Stimulated activated CD4-positive, alpha-beta T cell treated with anti-CD3 and anti-CD28 coated beads, Interleukin-15, amount 100 ng/mL, for 48 hours (primary cell): ENCODE data around the gene SND1.
A peak's percentile ranks its signal among the peaks of the same experiment; 100 is the strongest.

ENCODE experiments used
- DNase-seq, 2 donors: peaks; one replicate each; pipeline ENCODE4 v3.0.0-alpha.2; 2020; ENCODE audit warnings: low read depth in 2 of 2

SND1 gene

DNA sequence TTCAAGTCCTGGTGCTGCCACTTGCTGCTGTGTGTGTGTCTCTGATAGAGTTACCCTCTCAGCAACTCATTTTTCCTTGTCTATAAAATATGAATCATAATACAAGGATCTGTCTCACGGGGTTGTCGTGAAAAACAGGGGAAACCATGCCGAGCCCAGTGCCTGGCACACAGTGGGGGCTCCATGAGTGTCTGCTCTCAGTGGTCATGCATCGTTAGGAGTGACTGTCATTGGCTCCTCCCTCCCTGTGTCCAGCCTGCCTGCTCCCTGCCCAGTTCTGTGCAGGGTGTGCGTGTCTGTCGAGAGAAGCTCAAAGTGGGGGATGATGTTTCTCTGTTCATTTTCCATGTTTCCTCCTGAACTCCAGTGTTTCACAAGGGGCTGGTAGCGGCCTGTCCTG, 462.8 kb downstream of the SND1 start:
- no peak for DNase-seq

DNA sequence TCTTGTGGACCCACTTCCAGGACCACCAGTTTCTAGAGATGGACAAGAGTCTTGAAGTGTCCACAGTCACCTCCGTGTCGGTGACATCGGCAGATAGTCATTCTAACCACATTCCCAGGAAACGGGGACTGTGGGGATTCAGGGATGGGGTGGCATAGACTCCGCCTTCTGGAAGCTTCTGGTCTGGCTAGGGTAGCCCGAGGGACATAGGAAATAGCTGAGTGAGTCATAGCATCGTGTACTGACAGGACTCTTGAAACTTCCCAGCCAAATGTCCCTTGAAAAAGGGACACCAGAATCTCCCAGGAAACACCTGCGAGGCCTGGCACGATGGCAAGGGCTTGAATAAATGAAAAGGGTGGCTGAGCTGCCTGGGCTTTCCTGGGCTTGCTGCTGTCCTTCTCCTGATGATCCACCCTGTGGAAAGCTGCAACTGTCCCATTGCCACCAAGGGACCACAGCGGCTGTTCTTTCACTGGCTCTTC, 463.4 kb downstream of the SND1 start:
- DNase-seq: no peak

GRCh38 chr7:128115821-128116723, 464.1 kb downstream of the SND1 start:
- no peak for DNase-seq

DNA sequence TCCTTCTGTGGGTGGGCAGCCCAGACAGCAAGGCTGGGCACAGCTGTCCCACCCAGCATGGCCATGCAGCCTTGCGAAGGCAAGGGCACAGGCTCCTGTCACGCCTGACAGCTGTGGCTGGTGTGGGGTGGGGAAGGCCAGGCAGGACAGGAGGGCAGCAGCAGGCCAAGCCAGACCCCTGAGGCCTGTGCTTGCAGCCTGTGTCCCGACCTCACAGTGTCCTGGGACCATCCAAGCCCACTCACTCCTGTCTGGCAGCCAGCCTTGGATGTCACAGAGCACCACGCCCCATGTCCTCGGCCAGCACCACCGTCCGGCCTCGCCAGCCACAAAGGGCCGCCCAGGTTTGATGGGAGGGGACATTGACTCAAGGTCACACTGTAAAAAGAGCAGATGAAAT, 464.7 kb downstream of the SND1 start:
- no peak for DNase-seq

GRCh38 chr7:128117691-128118090, 465.7 kb downstream of the SND1 start:
- no peak for DNase-seq

DNA sequence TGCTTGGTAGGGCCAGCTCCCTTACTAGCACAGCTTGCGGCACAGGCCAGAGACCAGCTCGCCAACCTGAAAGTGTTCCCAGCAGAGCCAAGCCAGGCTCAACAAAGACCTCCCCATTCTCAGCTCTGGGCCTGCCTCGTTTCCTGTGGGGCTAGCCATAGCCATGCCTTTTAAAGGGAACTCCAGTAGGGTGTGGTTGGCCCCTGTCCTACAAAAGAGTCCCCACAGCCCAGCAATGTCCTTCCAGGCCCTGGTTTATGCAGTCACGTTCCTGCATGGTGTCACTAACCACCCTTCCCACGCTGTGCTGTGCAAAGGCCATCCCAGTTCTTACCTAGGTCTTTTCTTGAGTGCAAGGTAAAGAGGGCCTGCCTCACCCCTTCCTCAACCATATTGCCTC, 467.0 kb downstream of the SND1 start:
- DNase-seq: no peak

- DNase-seq: no peak
These were observed 468.1 kb downstream of the SND1 start for GRCh38 chr7:128120116-128120515.

DNA sequence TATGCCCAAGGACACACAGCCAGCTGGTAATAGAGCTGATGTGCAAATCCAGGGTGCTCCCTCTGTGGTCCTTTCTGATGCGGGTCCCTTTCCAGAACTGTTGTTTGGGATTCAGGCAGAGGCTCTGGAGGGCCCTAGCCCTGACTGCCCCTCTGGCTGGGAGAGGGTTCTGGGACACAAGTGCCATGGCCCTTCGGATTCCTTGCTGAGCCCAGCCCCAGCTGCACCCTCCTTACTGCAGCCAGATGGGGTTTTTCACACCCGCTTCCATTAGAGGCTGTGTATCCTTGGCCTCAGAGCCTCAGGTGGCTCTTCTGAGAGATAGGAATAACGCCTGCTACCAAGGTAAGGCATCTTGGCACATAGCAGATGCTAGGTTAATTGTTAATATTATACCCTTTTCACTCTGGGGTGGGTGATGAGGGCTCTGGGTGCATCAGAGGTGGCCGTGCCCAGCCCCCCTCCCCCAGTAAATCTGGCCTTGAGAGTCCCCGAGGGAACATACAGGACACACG, 469.0 kb downstream of the SND1 start:
- no peak for DNase-seq

DNA sequence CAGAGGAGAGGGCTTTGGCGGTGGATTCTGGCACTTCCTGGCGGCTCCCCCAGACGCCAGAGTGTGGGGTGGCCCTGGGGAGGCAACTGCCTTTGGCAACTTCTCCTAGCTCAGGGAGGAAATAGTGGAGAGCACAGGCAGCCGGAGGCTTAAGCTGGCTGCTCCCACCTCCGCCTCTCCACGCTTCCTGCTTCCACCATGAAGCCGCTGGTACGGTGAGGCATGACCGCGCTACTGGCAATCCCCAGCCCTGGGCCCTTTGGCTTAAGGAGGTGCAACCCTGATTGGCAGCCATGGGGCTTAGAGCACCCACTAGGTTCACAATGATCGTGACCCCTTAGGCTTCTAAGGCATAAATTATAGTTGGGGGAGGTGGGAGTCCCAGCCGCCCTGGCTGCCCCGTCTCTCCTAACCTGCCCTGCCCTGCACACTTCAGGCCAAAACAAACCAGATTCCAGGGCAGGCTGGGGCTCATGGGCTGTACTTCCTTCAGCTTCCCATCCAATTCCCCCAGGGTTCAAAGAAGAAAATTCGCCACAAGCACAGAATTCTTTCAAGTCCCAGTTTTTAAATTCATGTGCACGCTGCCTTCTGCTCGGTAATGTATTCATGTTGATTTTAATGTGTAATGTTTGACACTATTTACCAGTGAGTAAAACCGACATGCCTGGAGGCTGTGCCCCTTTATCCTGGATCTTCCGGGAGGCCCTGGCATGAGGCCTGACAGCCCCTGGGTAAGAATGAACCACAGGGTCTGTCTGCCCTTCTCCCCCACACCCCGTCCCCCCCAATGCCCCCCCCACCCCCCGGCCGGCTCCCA, 469.9 kb downstream of the SND1 start:
- DNase-seq: no peak

DNA sequence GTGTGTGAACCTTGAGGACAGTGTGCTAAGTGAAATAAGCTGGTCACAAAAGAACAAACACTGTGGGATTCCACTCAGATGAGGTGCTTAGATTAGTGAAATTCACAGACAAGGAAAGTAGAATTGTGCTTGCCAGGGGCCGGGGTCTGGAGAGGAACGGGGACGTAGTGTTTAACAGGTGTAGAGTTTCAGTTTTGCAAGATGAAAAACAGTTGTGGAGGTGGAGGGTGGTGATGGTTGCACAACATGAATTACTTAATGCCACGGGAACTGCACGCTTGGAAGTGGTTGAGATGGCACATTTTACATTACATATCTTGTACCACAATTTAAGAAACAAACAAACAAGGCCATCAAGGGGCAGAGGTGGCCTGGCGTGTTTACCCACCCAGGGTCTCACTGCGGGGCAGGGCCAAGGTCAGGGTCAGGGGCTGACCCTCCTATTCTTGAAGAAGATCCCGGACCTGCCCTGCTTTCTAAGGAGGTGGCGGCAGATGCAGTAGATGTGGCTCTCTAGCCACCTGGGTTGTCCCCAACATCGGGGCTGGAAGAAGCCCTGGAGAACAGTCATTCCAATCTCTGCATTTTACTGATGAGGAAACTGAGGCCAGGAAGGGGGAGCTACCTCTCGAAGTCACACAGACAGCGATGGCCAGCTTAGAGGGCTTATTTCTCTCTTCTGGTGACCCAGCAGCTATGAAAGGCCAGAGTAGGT, 470.7 kb downstream of the SND1 start:
- no peak for DNase-seq

DNA sequence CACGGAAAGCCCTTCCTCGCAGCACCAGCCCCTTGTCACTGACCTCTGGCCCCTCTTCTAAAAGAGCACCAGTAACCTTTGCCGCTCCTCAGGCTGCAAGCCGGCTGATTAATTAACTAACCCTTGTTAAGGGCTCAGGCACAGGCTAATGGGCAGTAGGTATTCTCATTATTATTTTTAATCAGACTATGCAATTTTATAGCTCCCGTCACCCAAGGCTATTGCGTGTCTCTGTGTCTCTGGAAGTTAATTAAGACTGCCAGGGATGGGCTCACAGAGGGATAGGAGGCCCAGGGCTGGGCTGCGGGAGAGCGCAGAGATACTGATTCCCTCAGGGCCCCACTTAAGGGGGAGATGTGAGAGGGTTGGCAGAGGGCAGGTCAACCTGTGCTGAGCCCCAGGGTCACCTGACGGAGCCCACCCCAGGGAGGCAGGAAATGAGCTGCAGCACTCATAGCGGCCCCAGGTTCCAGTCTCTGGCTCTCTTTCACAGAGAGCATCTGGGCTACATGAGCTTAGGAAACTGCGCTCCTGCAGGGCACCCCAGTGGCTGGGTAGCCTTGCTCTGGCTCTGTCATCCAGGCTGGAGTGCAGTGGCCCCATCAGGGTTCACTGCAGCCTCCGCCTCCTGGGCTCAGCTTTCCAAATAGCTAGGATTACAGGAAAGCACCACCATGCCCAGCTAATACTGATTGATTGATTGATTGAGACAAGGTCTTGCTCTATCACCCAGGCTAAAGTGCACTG, 471.5 kb downstream of the SND1 start:
- DNase-seq: no peak

- DNase-seq: no peak
These were observed 472.8 kb downstream of the SND1 start for GRCh38 chr7:128124786-128125185.

GRCh38 chr7:128125816-128126215, 473.8 kb downstream of the SND1 start:
- DNase-seq: no peak

DNA sequence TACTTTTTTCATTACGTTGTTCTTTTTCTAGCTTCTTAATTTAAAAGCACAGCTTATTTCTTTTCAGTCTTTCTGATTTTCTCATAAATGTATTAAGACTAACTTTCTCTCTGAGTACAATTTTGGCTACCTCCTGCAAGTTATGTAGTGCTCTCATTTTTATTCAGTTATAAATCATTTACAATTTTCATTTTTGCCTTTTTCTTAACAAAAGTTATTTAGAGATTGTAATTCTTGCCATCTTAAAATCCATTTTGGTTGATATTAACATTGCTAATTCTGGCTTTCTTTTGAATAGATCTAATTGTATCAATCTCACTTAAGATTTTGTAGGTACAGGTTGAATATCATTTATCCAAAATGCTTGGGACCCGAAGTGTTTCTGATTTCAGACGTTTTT, 476.4 kb downstream of the SND1 start:
- no peak for DNase-seq

DNA sequence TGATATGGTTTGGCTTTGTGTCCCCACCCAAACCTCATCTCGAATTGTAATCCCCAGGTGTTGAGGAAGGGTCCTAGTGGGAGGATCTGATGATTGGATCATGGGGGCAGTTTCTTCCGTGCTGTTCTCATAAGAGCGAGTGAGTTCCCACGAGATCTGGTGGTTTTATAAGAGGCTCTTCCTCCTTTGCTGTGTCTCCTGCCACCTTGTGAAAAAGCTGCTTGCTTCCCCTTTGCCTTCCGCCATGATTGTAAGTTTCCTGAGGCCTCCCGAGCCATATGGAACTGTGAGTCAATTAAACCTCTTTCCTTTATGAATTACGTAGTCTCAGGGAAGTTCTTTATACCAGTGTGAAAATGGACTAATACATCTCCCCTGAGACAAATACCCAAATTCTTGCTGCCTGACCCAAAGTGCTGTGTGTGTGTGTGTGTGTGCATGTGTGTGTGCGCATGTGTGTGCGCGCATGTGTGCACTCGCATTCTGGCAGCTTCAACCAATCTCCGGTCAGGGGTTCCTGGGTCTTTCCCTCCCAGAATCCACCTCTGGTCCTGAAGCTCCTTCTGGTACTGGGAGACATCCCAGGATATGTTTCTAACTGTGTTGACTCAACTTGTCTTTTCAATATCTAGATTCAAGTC, 477.4 kb downstream of the SND1 start:
- no peak for DNase-seq

DNA sequence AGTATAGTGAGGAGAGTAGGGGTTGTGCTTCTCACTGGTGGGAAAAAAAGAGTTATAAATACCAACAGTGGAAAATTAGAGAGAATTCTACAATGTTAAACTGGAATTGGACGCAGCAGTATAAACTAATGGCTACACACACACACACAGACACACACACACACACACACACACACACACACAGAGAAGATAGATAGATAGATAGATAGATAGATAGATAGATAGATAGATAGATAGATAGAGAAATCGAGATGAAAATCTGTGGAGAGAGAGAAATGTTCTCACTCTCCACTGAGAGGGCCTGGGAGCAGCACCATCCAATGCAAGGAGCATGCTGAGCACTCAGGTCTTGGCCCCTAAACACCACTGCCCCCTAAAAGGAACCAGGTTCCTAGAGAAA, 479.1 kb downstream of the SND1 start:
- no peak for DNase-seq

GRCh38 chr7:128131731-128132130, 479.7 kb downstream of the SND1 start:
- no peak for DNase-seq

DNA sequence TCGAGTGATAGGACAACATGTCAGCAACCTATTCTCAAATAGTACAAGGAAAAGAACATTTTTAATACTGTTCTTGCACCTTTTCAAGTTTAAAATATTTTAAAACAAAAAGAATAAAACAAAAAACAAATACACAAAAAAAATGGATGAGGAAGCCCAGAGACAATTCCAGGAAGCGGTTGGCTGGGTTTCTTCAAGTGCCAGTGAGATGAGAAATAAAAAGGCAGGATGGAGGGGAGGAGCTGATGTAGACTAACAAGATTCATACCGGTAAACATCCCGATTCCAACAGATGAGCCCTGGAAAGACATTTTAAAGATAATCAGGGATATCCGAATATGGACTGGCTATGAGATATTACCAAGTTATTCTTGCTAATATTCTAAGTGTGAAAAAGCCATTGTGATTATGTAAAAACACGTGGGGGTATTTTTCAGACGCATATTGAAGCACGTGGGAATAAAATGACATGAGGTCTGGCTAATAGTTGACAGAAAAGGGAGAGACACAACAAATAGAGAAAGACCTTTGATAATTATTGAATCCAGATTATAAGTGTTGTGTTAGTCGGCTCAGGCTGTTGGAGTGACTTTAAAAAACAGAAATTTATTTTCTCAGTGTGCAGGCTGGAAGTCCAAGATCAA, 480.6 kb downstream of the SND1 start:
- DNase-seq: no peak

DNA sequence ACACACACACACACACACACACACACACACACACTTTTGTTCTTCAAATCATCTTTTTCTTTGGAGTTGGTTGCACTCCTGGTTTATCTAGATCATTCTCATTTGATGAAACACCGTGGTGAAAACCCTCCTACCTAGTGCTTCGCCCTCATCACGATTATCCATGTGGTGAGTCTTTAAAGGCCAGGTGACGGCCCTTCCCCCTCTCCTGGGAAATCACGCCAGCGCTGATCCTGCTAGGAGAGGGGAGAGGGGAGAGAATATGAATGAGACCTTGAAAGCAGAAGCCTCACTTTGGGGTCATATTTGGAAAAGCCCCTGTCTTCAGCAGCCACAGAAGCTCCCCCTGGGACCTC, 483.1 kb downstream of the SND1 start:
- no peak for DNase-seq

DNA sequence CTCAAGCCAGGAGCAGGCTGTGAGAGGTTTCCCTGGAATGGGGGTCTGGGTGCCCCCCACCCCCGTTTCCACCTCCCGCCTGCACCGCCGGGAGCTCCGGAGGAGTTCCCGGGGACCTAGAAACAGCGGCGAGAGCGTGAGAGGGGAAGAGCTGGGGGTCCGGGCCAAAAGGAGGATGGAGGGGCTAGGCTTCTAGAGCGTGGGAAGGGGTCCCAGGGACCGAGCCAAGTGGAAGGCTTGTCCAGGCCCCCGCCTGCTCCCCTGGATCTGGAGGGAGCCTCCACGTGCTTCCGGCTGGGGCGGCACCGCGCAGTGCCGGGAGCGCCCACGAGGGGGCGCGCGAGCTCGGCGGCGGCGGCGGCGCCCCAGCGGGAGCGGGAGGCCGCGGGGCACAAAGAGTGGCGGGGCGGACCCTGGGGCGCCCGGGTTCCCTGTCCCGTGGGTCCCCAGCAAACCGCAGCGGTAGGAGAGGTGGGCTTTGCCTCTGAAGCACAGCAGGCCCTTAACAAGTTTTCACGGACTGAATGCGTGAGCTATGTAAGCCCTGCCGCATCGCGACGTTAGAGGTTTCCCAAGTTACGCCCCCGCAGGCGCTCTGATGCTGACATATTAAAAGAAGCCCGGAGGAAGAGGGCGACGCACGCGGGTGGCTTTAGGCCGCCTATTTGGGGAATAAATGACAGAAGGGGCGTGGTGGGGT, 483.7 kb downstream of the SND1 start:
- DNase-seq: peak; percentile 48 to 61
